Activated CD4-positive, alpha-beta memory T cell treated with anti-CD3 and anti-CD28 coated beads for 36 hours (primary cell): ENCODE measurements around the gene ZNF528. TPM values are rescaled to one million over a fixed set of nuclear protein-coding genes. Genes with fewer than 3 reads are reported as not detected.
A peak's percentile ranks its signal among the peaks of the same experiment; 100 is the strongest.

Source experiments
- CTCF ChIA-PET: fragments of 350-600 bp; sonication (Branson Sonifier 250); formaldehyde crosslinking; loops from one replicate; lab custom pipeline; 2021; ENCODE audit warnings: antibody characterized with exemption, inconsistent platforms; lab: Charles Lee
- POLR2A ChIA-PET: fragments of 350-600 bp; sonication (Branson Sonifier 250); formaldehyde crosslinking; loops from one replicate; lab custom pipeline; 2021; ENCODE audit warnings: antibody characterized with exemption; lab: Charles Lee
- DNase-seq: peaks from one replicate; pipeline ENCODE4 v3.0.0-alpha.2; 2020
- H3K27ac Mint-ChIP-seq: one replicate; pipeline ENCODE4 v1.8.0; 2021; ENCODE audit warnings: mixed read lengths
- H3K27me3 Mint-ChIP-seq: one replicate; pipeline ENCODE4 v1.8.0; 2021; ENCODE audit warnings: mixed read lengths
- H3K36me3 Mint-ChIP-seq: one replicate; pipeline ENCODE4 v1.8.0; 2021; ENCODE audit warnings: mixed read lengths
- H3K4me1 Mint-ChIP-seq: one replicate; pipeline ENCODE4 v1.8.0; 2021; ENCODE audit warnings: low read depth, mixed read lengths
- H3K4me3 Mint-ChIP-seq: one replicate; pipeline ENCODE4 v1.8.0; 2021; ENCODE audit warnings: mild to moderate bottlenecking, mixed read lengths
- H3K9me3 Mint-ChIP-seq: one replicate; pipeline ENCODE4 v1.8.0; 2021; ENCODE audit warnings: mixed read lengths
- intact Hi-C: fragments of 100-400 bp; cut with micrococcal nuclease; formaldehyde crosslinking; loops from one replicate; pipeline ENCODE4 v1.15.1; 2023
- total RNA-seq, 2 experiments: library from RNA; stranded (reverse); gene quantifications; one replicate each; pipeline ENCODE4 v1.2.3, GENCODE V29; 2021

Gene ZNF528
- total RNA-seq, result 1 to 10 TPM; 4.4 to 8.1 TPM

- intact Hi-C loops, result loop anchor here (1.0 kb wide), 1 partner anchor 130 kb away; the partner anchor contains the start of gene ZNF808
- Mint-ChIP-seq H3K4me3 (peak within 1 kb of the TSS; percentile 81), H3K36me3 (peaks cover 68% of the 10 kb centered on the region), H3K4me1 (peaks cover 19% of the 10 kb centered on the region), H3K9me3 (peaks cover 47% of the 10 kb centered on the region), H3K27me3 (no peaks in the 10 kb centered on the region), H3K27ac (peak within 1 kb of the TSS; percentile 76)
- peak; percentile 96 for DNase-seq
- CTCF ChIA-PET, result interaction anchor here (0.6 kb wide), 1 partner anchor 104 kb away, joined by 3 read pairs; no protein-coding TSS in a partner anchor
- POLR2A ChIA-PET, result no interaction called here
Measured at GRCh38 chr19:52397310-52398080, at the start of gene ZNF528. TSS of gene ZNF528 (plus strand) at chr19:52397849. CDS start at chr19:52402014, 4,165 bp downstream.

DNA sequence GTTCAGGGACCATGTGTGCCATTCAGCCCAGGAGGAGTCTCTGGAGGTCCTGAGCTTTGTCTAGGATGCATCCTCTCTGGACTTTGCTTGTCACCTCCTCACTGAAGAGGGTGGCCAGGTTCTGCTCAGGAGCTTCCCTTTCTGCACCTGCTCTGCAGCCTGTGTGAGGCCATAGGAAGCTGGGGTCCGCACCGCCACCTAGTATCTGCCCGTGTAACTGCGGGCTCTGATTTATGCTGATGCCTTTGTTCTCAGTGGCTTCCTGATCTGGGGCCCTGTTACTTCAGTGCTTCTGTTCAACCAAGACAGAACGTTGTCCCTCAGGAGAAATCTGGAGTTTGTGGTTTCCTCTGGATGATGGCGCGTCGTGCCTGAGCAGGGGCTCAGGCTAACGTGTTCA is 46.1 kb upstream of the ZNF528 start:
- Mint-ChIP-seq H3K36me3 (peaks cover 57% of the 10 kb centered on the region), H3K4me1 (no peaks in the 10 kb centered on the region), H3K27me3 (no peaks in the 10 kb centered on the region), H3K4me3 (no peak overlapping the region), H3K9me3 (peaks cover 48% of the 10 kb centered on the region), H3K27ac (no peak overlapping the region)
- ChIA-PET POLR2A (no interaction called here), CTCF (no interaction called here)
- intact Hi-C loops, result no loop called here
- no peak for DNase-seq

GRCh38 chr19:52366414-52366824 is 31.2 kb upstream of the ZNF528 start:
- Mint-ChIP-seq H3K36me3 (peaks cover 51% of the 10 kb centered on the region), H3K27ac (no peak overlapping the region), H3K4me1 (peaks cover 9% of the 10 kb centered on the region), H3K27me3 (no peaks in the 10 kb centered on the region), H3K4me3 (no peak overlapping the region), H3K9me3 (peaks cover 69% of the 10 kb centered on the region)
- ChIA-PET POLR2A (no interaction called here), CTCF (no interaction called here)
- intact Hi-C loops, result no loop called here
- no peak for DNase-seq

DNA sequence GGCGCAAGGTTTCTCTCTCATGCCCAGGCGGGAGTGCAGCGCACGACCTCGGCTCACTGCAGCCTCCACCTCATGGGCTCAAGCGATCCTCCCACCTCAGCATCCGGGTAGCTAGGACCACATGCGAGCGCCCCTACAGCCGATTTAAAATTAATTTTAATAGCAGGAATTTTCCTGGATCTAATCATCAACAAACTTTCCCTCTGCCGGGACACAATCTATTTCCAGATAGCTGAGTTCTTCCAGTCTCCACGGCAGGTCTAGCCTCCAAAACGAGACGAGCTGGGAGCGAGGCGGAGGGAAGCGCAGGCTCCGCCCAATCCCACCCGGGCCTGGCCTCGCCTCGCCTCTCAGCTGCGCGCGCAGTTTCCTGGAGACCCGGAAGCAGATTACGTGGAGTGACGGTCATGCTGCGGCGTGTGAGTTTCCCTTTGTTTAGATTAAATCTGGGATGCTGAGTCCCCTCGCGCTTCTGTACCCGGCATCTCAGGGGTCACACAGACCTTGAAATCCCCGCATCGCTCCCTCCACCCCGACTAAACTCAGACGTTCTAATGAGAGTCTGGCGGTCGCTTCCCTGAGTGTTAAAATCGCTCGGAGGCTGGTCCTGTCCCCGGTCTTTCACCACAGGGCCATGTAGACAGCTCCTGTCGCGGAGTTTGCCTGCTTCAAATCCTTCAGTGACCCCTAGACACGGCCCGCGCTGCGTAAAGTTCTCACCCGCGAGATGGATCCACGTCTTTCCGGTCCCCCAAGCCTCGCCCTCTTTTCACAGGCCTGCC is 27.9 kb upstream of the ZNF528 start, which contains the start of gene ZNF880:
Gene ZNF880, plus strand, starts transcription at position 365 of the 782 bp plus-strand sequence. Its CDS starts 43 bp downstream, at position 408.
- intact Hi-C loops, result no loop called here
- no peaks in the 10 kb centered on the region for H3K27me3 Mint-ChIP-seq

DNA sequence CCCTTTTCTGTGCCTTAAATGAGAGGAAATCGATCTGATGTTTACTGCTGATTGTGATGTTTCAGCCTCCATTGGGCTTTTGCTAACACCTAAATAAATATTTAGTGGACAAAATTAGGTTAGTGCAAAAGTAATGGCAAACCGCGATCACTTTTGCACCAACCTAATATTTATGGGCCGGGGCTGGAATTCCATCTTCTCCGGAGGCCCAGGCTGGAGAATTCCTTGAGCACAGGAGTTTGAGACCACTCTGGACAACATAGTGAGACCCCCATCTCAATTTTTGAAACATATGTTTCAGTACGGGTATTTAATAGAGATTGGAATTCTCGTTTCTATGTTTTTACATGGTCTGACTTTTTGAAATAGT is 27.3 kb upstream of the ZNF528 start:
- H3K36me3 Mint-ChIP-seq, result peaks cover 62% of the 10 kb centered on the region
- intact Hi-C loops, result no loop called here
- H3K9me3 Mint-ChIP-seq, result peaks cover 59% of the 10 kb centered on the region
- DNase-seq, result no peak
- peak overlapping the region; percentile 96 for H3K27ac Mint-ChIP-seq
- POLR2A ChIA-PET, result no interaction called here
- CTCF ChIA-PET, result interaction anchor here (0.6 kb wide), 1 partner anchor 12 kb away, joined by 3 read pairs; no protein-coding TSS in a partner anchor
- H3K4me1 Mint-ChIP-seq, result peaks cover 9% of the 10 kb centered on the region
- peak overlapping the region; percentile 89 for H3K4me3 Mint-ChIP-seq
- H3K27me3 Mint-ChIP-seq, result no peaks in the 10 kb centered on the region

More for the DNA sequence above, 27.9 kb upstream of the ZNF528 start, which contains the start of gene ZNF880:
- H3K4me1 Mint-ChIP-seq, result peaks cover 9% of the 10 kb centered on the region
- peak within 1 kb of the TSS; percentile 89 for H3K4me3 Mint-ChIP-seq
- ChIA-PET POLR2A (no interaction called here), CTCF (interaction anchor here (0.6 to 0.9 kb wide), 3 partner anchors 11 to 137 kb away, joined by 3 to 5 read pairs (median 3); no protein-coding TSS in a partner anchor)
- peak within 1 kb of the TSS; percentile 96 for H3K27ac Mint-ChIP-seq
- H3K9me3 Mint-ChIP-seq, result peaks cover 60% of the 10 kb centered on the region
- H3K36me3 Mint-ChIP-seq, result peaks cover 61% of the 10 kb centered on the region
- DNase-seq, result peak; percentile 94

- no peak overlapping the region for H3K27ac Mint-ChIP-seq
- H3K9me3 Mint-ChIP-seq, result peaks cover 57% of the 10 kb centered on the region
- DNase-seq, result no peak
- H3K36me3 Mint-ChIP-seq, result peaks cover 49% of the 10 kb centered on the region
- intact Hi-C loops, result no loop called here
- ChIA-PET CTCF (no interaction called here), POLR2A (no interaction called here)
- H3K4me3 Mint-ChIP-seq, result no peak overlapping the region
- H3K27me3 Mint-ChIP-seq, result no peaks in the 10 kb centered on the region
- H3K4me1 Mint-ChIP-seq, result no peaks in the 10 kb centered on the region
Measured at GRCh38 chr19:52391135-52391534, 6.5 kb upstream of the ZNF528 start.

DNA sequence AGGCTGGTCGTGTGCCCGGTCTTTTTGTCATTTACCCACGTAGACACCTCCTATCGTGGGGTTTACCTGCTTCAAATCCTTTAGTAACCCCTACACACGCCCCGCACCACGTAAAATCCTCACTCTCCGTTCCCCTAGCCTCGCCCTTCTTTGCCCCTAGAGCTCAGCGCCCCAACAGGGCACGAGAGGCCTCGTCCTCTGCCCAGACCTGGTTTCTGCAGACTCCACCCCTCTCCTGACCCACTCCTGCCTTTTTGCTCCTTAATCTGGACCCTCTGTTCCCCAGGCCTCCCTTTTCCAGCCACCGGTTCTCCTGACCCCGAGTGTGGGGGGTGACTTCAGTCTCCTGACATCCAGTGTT is 412 bp downstream of the ZNF528 start:
- H3K36me3 Mint-ChIP-seq, result peaks cover 69% of the 10 kb centered on the region
- ChIA-PET POLR2A (no interaction called here), CTCF (no interaction called here)
- H3K27ac Mint-ChIP-seq, result peak overlapping the region; percentile 76
- peak overlapping the region; percentile 81 for H3K4me3 Mint-ChIP-seq
- H3K4me1 Mint-ChIP-seq, result peaks cover 19% of the 10 kb centered on the region
- no peaks in the 10 kb centered on the region for H3K27me3 Mint-ChIP-seq
- H3K9me3 Mint-ChIP-seq, result peaks cover 47% of the 10 kb centered on the region
- intact Hi-C loops, result no loop called here
- peak; percentile 13 for DNase-seq

GRCh38 chr19:52410276-52410675 is 12.6 kb downstream of the ZNF528 start:
- no peak for DNase-seq
- H3K27me3 Mint-ChIP-seq, result no peaks in the 10 kb centered on the region
- intact Hi-C loops, result no loop called here
- peaks cover 93% of the 10 kb centered on the region for H3K36me3 Mint-ChIP-seq
- peaks cover 78% of the 10 kb centered on the region for H3K9me3 Mint-ChIP-seq
- POLR2A ChIA-PET, result no interaction called here
- H3K4me1 Mint-ChIP-seq, result no peaks in the 10 kb centered on the region
- CTCF ChIA-PET, result no interaction called here
- H3K27ac Mint-ChIP-seq, result no peak overlapping the region
- H3K4me3 Mint-ChIP-seq, result no peak overlapping the region

- ChIA-PET POLR2A (no interaction called here), CTCF (no interaction called here)
- Mint-ChIP-seq H3K9me3 (peaks cover 90% of the 10 kb centered on the region), H3K4me1 (no peaks in the 10 kb centered on the region), H3K4me3 (no peak overlapping the region), H3K27ac (no peak overlapping the region), H3K27me3 (no peaks in the 10 kb centered on the region), H3K36me3 (peaks cover 61% of the 10 kb centered on the region)
- intact Hi-C loops, result no loop called here
- DNase-seq, result no peak
Measured at GRCh38 chr19:52415711-52416110, 18.1 kb downstream of the ZNF528 start.

GRCh38 chr19:52428937-52429336 is 31.3 kb downstream of the ZNF528 start, which contains the start of gene ZNF534:
TSS of gene ZNF534 (plus strand) at chr19:52429148. CDS start at chr19:52431475, 2,327 bp downstream.
- ChIA-PET POLR2A (no interaction called here), CTCF (no interaction called here)
- Mint-ChIP-seq H3K4me3 (no peak within 1 kb of the TSS), H3K27me3 (no peaks in the 10 kb centered on the region), H3K27ac (no peak within 1 kb of the TSS), H3K36me3 (peaks cover 17% of the 10 kb centered on the region), H3K9me3 (peaks cover 67% of the 10 kb centered on the region), H3K4me1 (no peaks in the 10 kb centered on the region)
- no peak for DNase-seq
- intact Hi-C loops, result no loop called here

- Mint-ChIP-seq H3K4me3 (no peak overlapping the region), H3K36me3 (peaks cover 15% of the 10 kb centered on the region), H3K27ac (no peak overlapping the region), H3K27me3 (peaks cover under 1% of the 10 kb centered on the region), H3K4me1 (no peaks in the 10 kb centered on the region), H3K9me3 (peaks cover 73% of the 10 kb centered on the region)
- POLR2A ChIA-PET, result no interaction called here
- CTCF ChIA-PET, result no interaction called here
- intact Hi-C loops, result no loop called here
- no peak for DNase-seq
Measured at GRCh38 chr19:52442179-52442578, 44.5 kb downstream of the ZNF528 start.

GRCh38 chr19:52444506-52444905 is 46.9 kb downstream of the ZNF528 start:
- intact Hi-C loops, result no loop called here
- ChIA-PET CTCF (no interaction called here), POLR2A (no interaction called here)
- H3K36me3 Mint-ChIP-seq, result peaks cover 16% of the 10 kb centered on the region
- H3K27me3 Mint-ChIP-seq, result peaks cover 2% of the 10 kb centered on the region
- H3K27ac Mint-ChIP-seq, result no peak overlapping the region
- no peak for DNase-seq
- H3K9me3 Mint-ChIP-seq, result peaks cover 71% of the 10 kb centered on the region
- no peak overlapping the region for H3K4me3 Mint-ChIP-seq
- no peaks in the 10 kb centered on the region for H3K4me1 Mint-ChIP-seq
